AG08395 (cell line): ENCODE measurements around the gene ATP10A.
"Not testable (repeated sequence)": the region's sequence is repeated elsewhere in the genome, so short reads cannot be mapped to it uniquely, and the experiment has no call there.

Experiments
- DNase-seq: peaks from one replicate; pipeline ENCODE4 v3.0.0; 2012; ENCODE audit warnings: mixed read lengths, low spot score

ATP10A gene

GRCh38 chr15:25649390-25649789, 213.7 kb downstream of the ATP10A start:
- DNase-seq: no peak

- DNase-seq: no peak
Observed at GRCh38 chr15:25643120-25643519, 220.0 kb downstream of the ATP10A start.

- no peak for DNase-seq
Observed at GRCh38 chr15:25641762-25642161, 221.4 kb downstream of the ATP10A start.

- no peak for DNase-seq
Observed at GRCh38 chr15:25641361-25641760, 221.8 kb downstream of the ATP10A start.

- not testable (repeated sequence) for DNase-seq
Observed at GRCh38 chr15:25640959-25641358, 222.2 kb downstream of the ATP10A start.

- DNase-seq: no peak
Observed at GRCh38 chr15:25640381-25640780, 222.7 kb downstream of the ATP10A start.

- DNase-seq: not testable (repeated sequence)
Observed at GRCh38 chr15:25636486-25636885, 226.6 kb downstream of the ATP10A start.

- peak; percentile 42 for DNase-seq
Observed at GRCh38 chr15:25635191-25635590, 227.9 kb downstream of the ATP10A start.

GRCh38 chr15:25633862-25634261, 229.3 kb downstream of the ATP10A start:
- no peak for DNase-seq

- DNase-seq: no peak
Observed at GRCh38 chr15:25631971-25632370, 231.2 kb downstream of the ATP10A start.
